ENCODE measurements around the gene XYLB.

Gene XYLB

GRCh38 chr3:38365469-38366062, 19.0 kb downstream of the XYLB start:
- no peak for DNase-seq

- DNase-seq, result no peak
Measured at GRCh38 chr3:38366082-38366481, 19.5 kb downstream of the XYLB start.

GRCh38 chr3:38367779-38368178, 21.2 kb downstream of the XYLB start:
- DNase-seq, result no peak

- DNase-seq, result no peak
Measured at GRCh38 chr3:38368238-38368637, 21.7 kb downstream of the XYLB start.

- DNase-seq, result no peak
Measured at GRCh38 chr3:38369186-38369585, 22.6 kb downstream of the XYLB start.

GRCh38 chr3:38370149-38370548, 23.6 kb downstream of the XYLB start:
- DNase-seq, result no peak

- DNase-seq, result no peak
Measured at GRCh38 chr3:38370861-38371260, 24.3 kb downstream of the XYLB start.

- DNase-seq, result no peak
Measured at GRCh38 chr3:38371541-38372213, 25.1 kb downstream of the XYLB start.

GRCh38 chr3:38372214-38372601, 25.6 kb downstream of the XYLB start:
- no peak for DNase-seq

GRCh38 chr3:38374221-38374620, 27.6 kb downstream of the XYLB start:
- peak; percentile 13 for DNase-seq

- no peak for DNase-seq
Measured at GRCh38 chr3:38375072-38375471, 28.5 kb downstream of the XYLB start.

- no peak for DNase-seq
Measured at GRCh38 chr3:38375488-38376097, 29.0 kb downstream of the XYLB start.

GRCh38 chr3:38376098-38376816, 29.7 kb downstream of the XYLB start:
- no peak for DNase-seq

GRCh38 chr3:38379201-38379770, 32.7 kb downstream of the XYLB start:
- no peak for DNase-seq

GRCh38 chr3:38382506-38383080, 36.0 kb downstream of the XYLB start:
- no peak for DNase-seq

- no peak for DNase-seq
Measured at GRCh38 chr3:38383156-38383875, 36.7 kb downstream of the XYLB start.

GRCh38 chr3:38386992-38387750, 40.6 kb downstream of the XYLB start:
- no peak for DNase-seq

- DNase-seq, result no peak
Measured at GRCh38 chr3:38387862-38388261, 41.3 kb downstream of the XYLB start.

- no peak for DNase-seq
Measured at GRCh38 chr3:38392604-38393163, 46.1 kb downstream of the XYLB start.

- no peak for DNase-seq
Measured at GRCh38 chr3:38396239-38396638, 49.7 kb downstream of the XYLB start.

- DNase-seq, result no peak
Measured at GRCh38 chr3:38396861-38397260, 50.3 kb downstream of the XYLB start.

All from stimulated activated CD4-positive, alpha-beta T cell treated with anti-CD3 and anti-CD28 coated beads, Interleukin-4, amount 100 ng/mL, for 24 hours (primary cell).